Mesenteric fat pad (tissue), 1 donor: ENCODE measurements around the gene LMO2. TPM values are rescaled to one million over a fixed set of nuclear protein-coding genes. Genes with fewer than 3 reads are reported as not detected.
"Not testable (repeated sequence)": the region's sequence is repeated elsewhere in the genome, so short reads cannot be mapped to it uniquely, and the experiment has no call there.

ENCODE experiments used
- DNase-seq: peaks from one replicate; pipeline ENCODE4 v3.0.0-alpha.2; 2020; ENCODE audit warnings: low spot score
- long read RNA-seq: library from polyadenylated mRNA; unstranded; transcript quantifications from one replicate; pipeline ENCODE4 v2.0.0, GENCODE V29; 2020
- total RNA-seq: library from RNA; stranded (reverse); fragmentation: NEBNext Ultra II Directional; extraction: Animal tissue kit (Norgen Biotek cat#: 25700); gene quantifications from one replicate; pipeline ENCODE4 v1.2.1, GENCODE V29; 2021
- donor health status: DM: yes; HTN: yes; CAD: no.

Gene LMO2
- 27.3 TPM for total RNA-seq
- long read RNA-seq, partial matches to known transcripts, result 2 of 4 reads
- long read RNA-seq, other reads (novel, unspliced or antisense), result 0 of 4 reads

- no peak for DNase-seq
Measured at GRCh38 chr11:33891714-33892327, at the start of gene LMO2. TSS of gene LMO2 (minus strand) at chr11:33892076. CDS start at chr11:33869716, 22,360 bp downstream.

GRCh38 chr11:33940538-33940815 lies 48.6 kb upstream of the LMO2 start:
- DNase-seq, result no peak

GRCh38 chr11:33936725-33937604 lies 45.1 kb upstream of the LMO2 start:
- DNase-seq, result no peak

- no peak for DNase-seq
Measured at GRCh38 chr11:33935461-33936456, 43.9 kb upstream of the LMO2 start.

- no peak for DNase-seq
Measured at GRCh38 chr11:33935005-33935404, 43.1 kb upstream of the LMO2 start.

- DNase-seq, result no peak
Measured at GRCh38 chr11:33934450-33934849, 42.6 kb upstream of the LMO2 start.

- no peak for DNase-seq
Measured at GRCh38 chr11:33933602-33934001, 41.7 kb upstream of the LMO2 start.

GRCh38 chr11:33932721-33933120 lies 40.8 kb upstream of the LMO2 start:
- no peak for DNase-seq

GRCh38 chr11:33931739-33932366 lies 40.0 kb upstream of the LMO2 start:
- DNase-seq, result not testable (repeated sequence)

GRCh38 chr11:33931067-33931466 lies 39.2 kb upstream of the LMO2 start:
- DNase-seq, result no peak

GRCh38 chr11:33930317-33931021 lies 38.6 kb upstream of the LMO2 start:
- DNase-seq, result no peak

GRCh38 chr11:33928564-33928963 lies 36.7 kb upstream of the LMO2 start:
- DNase-seq, result no peak

GRCh38 chr11:33926671-33927552 lies 35.0 kb upstream of the LMO2 start:
- DNase-seq, result no peak

- no peak for DNase-seq
Measured at GRCh38 chr11:33924341-33924740, 32.5 kb upstream of the LMO2 start.

- DNase-seq, result no peak
Measured at GRCh38 chr11:33923626-33924025, 31.8 kb upstream of the LMO2 start.

- no peak for DNase-seq
Measured at GRCh38 chr11:33920838-33921613, 29.1 kb upstream of the LMO2 start.

- no peak for DNase-seq
Measured at GRCh38 chr11:33919645-33920044, 27.8 kb upstream of the LMO2 start.

- not testable (repeated sequence) for DNase-seq
Measured at GRCh38 chr11:33917402-33917801, 25.5 kb upstream of the LMO2 start.

- no peak for DNase-seq
Measured at GRCh38 chr11:33916736-33917135, 24.9 kb upstream of the LMO2 start.
